Stomach (tissue), 4 donors: ENCODE measurements around the gene RPRD2.

Source experiments
- EP300 ChIP-seq: sonication (generic); formaldehyde crosslinking; IDR thresholded peaks from one replicate; pipeline ENCODE4 v1.6.1; 2017; ENCODE audit warnings: antibody characterized with exemption
- POLR2A ChIP-seq, 4 donors: fragments of 450-650 bp; IDR thresholded peaks; one replicate each; pipeline ENCODE4 v1.6.1; 2016; ENCODE audit warnings: antibody characterized with exemption in 4 of 4, control low read depth in 2 of 4, mild to moderate bottlenecking in 1 of 4, moderate library complexity in 1 of 4
- POLR2AphosphoS5 ChIP-seq, 3 donors: sonication (generic); formaldehyde crosslinking; IDR thresholded peaks; one replicate each; pipeline ENCODE4 v1.6.1; 2016; ENCODE audit warnings: antibody characterized with exemption in 3 of 3
- TF ChIP-seq, protein P1 (sequence below), 7 experiments: fragments of 450-650 bp in 4 of 7; fragments of 200-600 bp in 3 of 7; sonication (generic) in 3 of 7; IDR thresholded peaks; one replicate each; pipeline ENCODE4 v1.5.1; 2016 to 2019; ENCODE audit warnings: antibody characterized with exemption in 7 of 7, control low read depth in 2 of 7, mild to moderate bottlenecking in 1 of 7

DNA sequence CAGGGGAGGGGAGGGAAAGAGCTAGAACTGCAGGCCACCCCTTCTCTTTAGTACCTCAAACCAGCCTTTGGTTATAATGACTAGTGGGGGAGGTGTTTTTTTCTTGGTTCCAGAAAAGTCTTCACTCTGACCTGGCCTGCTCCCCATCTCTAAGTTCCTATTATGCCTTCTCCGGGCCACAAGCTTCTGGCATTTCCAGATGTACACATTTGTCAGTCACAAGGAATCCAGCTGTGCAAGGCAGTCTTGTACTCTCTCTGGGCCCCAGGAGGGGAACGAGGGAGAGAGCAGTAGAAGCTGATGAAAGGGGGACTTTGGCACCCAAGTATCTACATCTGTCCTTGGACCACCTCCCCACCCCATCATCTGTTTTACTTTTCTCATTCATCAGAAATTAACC is 148.9 kb downstream of the RPRD2 start:
- TF ChIP-seq, protein P1, sequence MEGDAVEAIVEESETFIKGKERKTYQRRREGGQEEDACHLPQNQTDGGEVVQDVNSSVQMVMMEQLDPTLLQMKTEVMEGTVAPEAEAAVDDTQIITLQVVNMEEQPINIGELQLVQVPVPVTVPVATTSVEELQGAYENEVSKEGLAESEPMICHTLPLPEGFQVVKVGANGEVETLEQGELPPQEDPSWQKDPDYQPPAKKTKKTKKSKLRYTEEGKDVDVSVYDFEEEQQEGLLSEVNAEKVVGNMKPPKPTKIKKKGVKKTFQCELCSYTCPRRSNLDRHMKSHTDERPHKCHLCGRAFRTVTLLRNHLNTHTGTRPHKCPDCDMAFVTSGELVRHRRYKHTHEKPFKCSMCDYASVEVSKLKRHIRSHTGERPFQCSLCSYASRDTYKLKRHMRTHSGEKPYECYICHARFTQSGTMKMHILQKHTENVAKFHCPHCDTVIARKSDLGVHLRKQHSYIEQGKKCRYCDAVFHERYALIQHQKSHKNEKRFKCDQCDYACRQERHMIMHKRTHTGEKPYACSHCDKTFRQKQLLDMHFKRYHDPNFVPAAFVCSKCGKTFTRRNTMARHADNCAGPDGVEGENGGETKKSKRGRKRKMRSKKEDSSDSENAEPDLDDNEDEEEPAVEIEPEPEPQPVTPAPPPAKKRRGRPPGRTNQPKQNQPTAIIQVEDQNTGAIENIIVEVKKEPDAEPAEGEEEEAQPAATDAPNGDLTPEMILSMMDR (IDR thresholded peaks at IDR 0.05), result no peak
- TF ChIP-seq POLR2AphosphoS5 (IDR thresholded peaks at IDR 0.05) (no peak), EP300 (no peak), POLR2A (IDR thresholded peaks at IDR 0.05) (no peak)
